HepG2 (cell line): ENCODE measurements around the gene TBC1D22A. TPM values are rescaled to one million over a fixed set of nuclear protein-coding genes. Genes with fewer than 3 reads are reported as not detected.

ENCODE experiments used
- HMG20B ChIP-seq: conservative IDR thresholded peaks from 2 replicates; pipeline ENCODE4 v1.6.1; 2016; ENCODE audit warnings: missing genetic modification reagents, missing compliant biosample characterization
- MATR3 ChIP-seq: sonication (generic); formaldehyde crosslinking; IDR thresholded peaks from 2 replicates; pipeline ENCODE4 v1.4.0; 2020; ENCODE audit warnings: missing genetic modification reagents
- NFYB ChIP-seq: sonication (generic); formaldehyde crosslinking; IDR thresholded peaks from 2 replicates; pipeline ENCODE4 v1.4.0; 2020; ENCODE audit warnings: missing genetic modification reagents
- ZC3H4 ChIP-seq: sonication (generic); formaldehyde crosslinking; IDR thresholded peaks from 2 replicates; pipeline ENCODE4 v1.4.0; 2020; ENCODE audit warnings: missing genetic modification reagents, borderline replicate concordance
- ZFP90 ChIP-seq: sonication (generic); formaldehyde crosslinking; IDR thresholded peaks from 2 replicates; pipeline ENCODE4 v1.8.0; 2022; ENCODE audit warnings: missing genetic modification reagents, mild to moderate bottlenecking, inconsistent platforms, borderline replicate concordance
- ZNF3 ChIP-seq: IDR thresholded peaks from 2 replicates; pipeline ENCODE4 v1.7.0; 2017; ENCODE audit warnings: inconsistent platforms
- ZNF549 ChIP-seq: sonication (generic); formaldehyde crosslinking; IDR thresholded peaks from 2 replicates; pipeline ENCODE4 v1.5.0; 2020; ENCODE audit warnings: missing genetic modification reagents
- ZNF597 ChIP-seq: sonication (generic); formaldehyde crosslinking; IDR thresholded peaks from 2 replicates; pipeline ENCODE4 v1.5.0; 2020; ENCODE audit warnings: missing genetic modification reagents
- ZNF709 ChIP-seq: sonication (generic); formaldehyde crosslinking; IDR thresholded peaks from 2 replicates; pipeline ENCODE4 v1.5.0; 2020; ENCODE audit warnings: mild to moderate bottlenecking, missing genetic modification reagents
- polyA plus RNA-seq, 8 experiments: library from polyadenylated mRNA; depleted of rRNA in 3 of 8; stranded (reverse) in 7 of 8; unstranded in 1 of 8; fragments of >200 nt; fragmentation: Illumina TruSeq in 4 of 8; extraction: Trizol in 4 of 8; gene quantifications; 2 replicates each; pipeline versions ENCODE4 v1.2.1 to v1.2.3, GENCODE V29; 2011 to 2016; ENCODE audit warnings: low read depth in 4 of 8, missing spikeins in 1 of 8, mixed read lengths in 1 of 8; ENCODE audit not compliant: insufficient read depth in 1 of 8
- total RNA-seq, 5 experiments: library from RNA; depleted of rRNA; stranded (reverse); fragments of >200 nt; fragmentation: Illumina TruSeq; extraction: Trizol; gene quantifications; 2 replicates each; pipeline ENCODE4 v1.2.3, GENCODE V29; 2016; ENCODE audit warnings: low read depth in 1 of 5
- TF ChIP-seq, protein P1 (sequence below): sonication (generic); formaldehyde crosslinking; IDR thresholded peaks from 2 replicates; pipeline ENCODE4 v1.5.1; 2020; ENCODE audit warnings: mild to moderate bottlenecking, missing genetic modification reagents, borderline replicate concordance
- TF ChIP-seq, protein P2 (sequence below): sonication (generic); formaldehyde crosslinking; IDR thresholded peaks from 2 replicates; pipeline ENCODE4 v1.5.1; 2020; ENCODE audit warnings: missing genetic modification reagents, mild to moderate bottlenecking, borderline replicate concordance
- TF ChIP-seq, protein P3 (sequence below): sonication (generic); formaldehyde crosslinking; IDR thresholded peaks from 2 replicates; pipeline ENCODE4 v1.4.0; 2020; ENCODE audit warnings: mild to moderate bottlenecking, missing genetic modification reagents

The TBC1D22A gene
- total and polyA plus RNA-seq, 2 of the 13 experiments (the other 11 are each of a cell fraction or from before 2014, with no cell fraction given), result 17.3 to 18.0 TPM

GRCh38 chr22:46762238-46763050 is at the start of gene TBC1D22A (continued):
- TF ChIP-seq, protein P1, sequence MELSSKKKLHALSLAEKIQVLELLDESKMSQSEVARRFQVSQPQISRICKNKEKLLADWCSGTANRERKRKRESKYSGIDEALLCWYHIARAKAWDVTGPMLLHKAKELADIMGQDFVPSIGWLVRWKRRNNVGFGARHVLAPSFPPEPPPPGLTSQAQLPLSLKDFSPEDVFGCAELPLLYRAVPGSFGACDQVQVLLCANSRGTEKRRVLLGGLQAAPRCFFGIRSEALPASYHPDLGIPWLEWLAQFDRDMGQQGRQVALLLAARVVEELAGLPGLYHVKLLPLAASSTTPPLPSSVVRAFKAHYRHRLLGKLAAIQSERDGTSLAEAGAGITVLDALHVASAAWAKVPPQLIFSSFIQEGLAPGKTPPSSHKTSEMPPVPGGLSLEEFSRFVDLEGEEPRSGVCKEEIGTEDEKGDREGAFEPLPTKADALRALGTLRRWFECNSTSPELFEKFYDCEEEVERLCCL (CRISPR knock-in tag), result 0 out of 2 replicates have a peak, but pooled peaks have one; percentile 43
- peak; percentile 26; the same call in 1 of the 2 replicates for TF ChIP-seq HMG20B (CRISPR knock-in tag)
- TF ChIP-seq ZNF549 (CRISPR knock-in tag), result no peak
- TF ChIP-seq, protein P2, sequence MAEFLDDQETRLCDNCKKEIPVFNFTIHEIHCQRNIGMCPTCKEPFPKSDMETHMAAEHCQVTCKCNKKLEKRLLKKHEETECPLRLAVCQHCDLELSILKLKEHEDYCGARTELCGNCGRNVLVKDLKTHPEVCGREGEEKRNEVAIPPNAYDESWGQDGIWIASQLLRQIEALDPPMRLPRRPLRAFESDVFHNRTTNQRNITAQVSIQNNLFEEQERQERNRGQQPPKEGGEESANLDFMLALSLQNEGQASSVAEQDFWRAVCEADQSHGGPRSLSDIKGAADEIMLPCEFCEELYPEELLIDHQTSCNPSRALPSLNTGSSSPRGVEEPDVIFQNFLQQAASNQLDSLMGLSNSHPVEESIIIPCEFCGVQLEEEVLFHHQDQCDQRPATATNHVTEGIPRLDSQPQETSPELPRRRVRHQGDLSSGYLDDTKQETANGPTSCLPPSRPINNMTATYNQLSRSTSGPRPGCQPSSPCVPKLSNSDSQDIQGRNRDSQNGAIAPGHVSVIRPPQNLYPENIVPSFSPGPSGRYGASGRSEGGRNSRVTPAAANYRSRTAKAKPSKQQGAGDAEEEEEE, result no peak
- TF ChIP-seq NFYB (CRISPR knock-in tag), result peak; percentile 61
- TF ChIP-seq ZNF709, result no peak
- TF ChIP-seq MATR3 (CRISPR knock-in tag), result no peak
- TF ChIP-seq ZNF3 (CRISPR knock-in tag), result no peak
- TF ChIP-seq, protein P3, sequence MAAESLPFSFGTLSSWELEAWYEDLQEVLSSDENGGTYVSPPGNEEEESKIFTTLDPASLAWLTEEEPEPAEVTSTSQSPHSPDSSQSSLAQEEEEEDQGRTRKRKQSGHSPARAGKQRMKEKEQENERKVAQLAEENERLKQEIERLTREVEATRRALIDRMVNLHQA (CRISPR knock-in tag), result 0 out of 2 replicates have a peak, but pooled peaks have one; percentile 54
- peak; percentile 84 for TF ChIP-seq ZFP90 (CRISPR knock-in tag)
- no peak for TF ChIP-seq ZC3H4 (CRISPR knock-in tag)
- no peak for TF ChIP-seq ZNF597 (CRISPR knock-in tag)
